AG20443 (cell line): ENCODE data around the gene RGS9BP.
A peak's percentile ranks its signal among the peaks of the same experiment; 100 is the strongest.
"Not testable (repeated sequence)": the region's sequence is repeated elsewhere in the genome, so short reads cannot be mapped to it uniquely, and the experiment has no call there.

ENCODE experiments used
- DNase-seq: peaks from one replicate; pipeline ENCODE4 v3.0.0; 2012; ENCODE audit warnings: low spot score, mixed read lengths

RGS9BP gene

GRCh38 chr19:32675720-32676185 lies at the start of gene RGS9BP:
TSS of gene RGS9BP (plus strand) at chr19:32675848. CDS start at chr19:32676264, 416 bp downstream.
- peak; percentile 93 for DNase-seq

GRCh38 chr19:32626969-32627368 lies 48.7 kb upstream of the RGS9BP start:
- no peak for DNase-seq

GRCh38 chr19:32627714-32628270 lies 47.9 kb upstream of the RGS9BP start:
- no peak for DNase-seq

GRCh38 chr19:32630338-32630737 lies 45.3 kb upstream of the RGS9BP start:
- no peak for DNase-seq

GRCh38 chr19:32631381-32631780 lies 44.3 kb upstream of the RGS9BP start:
- DNase-seq, result no peak

GRCh38 chr19:32637480-32637879 lies 38.2 kb upstream of the RGS9BP start:
- DNase-seq, result no peak

GRCh38 chr19:32638625-32639024 lies 37.0 kb upstream of the RGS9BP start:
- no peak for DNase-seq

GRCh38 chr19:32642771-32643170 lies 32.9 kb upstream of the RGS9BP start:
- no peak for DNase-seq

- no peak for DNase-seq
Observed at GRCh38 chr19:32646556-32646955, 29.1 kb upstream of the RGS9BP start.

- DNase-seq, result peak; percentile 5
Observed at GRCh38 chr19:32647361-32647760, 28.3 kb upstream of the RGS9BP start.

- DNase-seq, result no peak
Observed at GRCh38 chr19:32649751-32650150, 25.9 kb upstream of the RGS9BP start.

- DNase-seq, result no peak
Observed at GRCh38 chr19:32650671-32651070, 25.0 kb upstream of the RGS9BP start.

- DNase-seq, result no peak
Observed at GRCh38 chr19:32651729-32652140, 23.9 kb upstream of the RGS9BP start.

GRCh38 chr19:32652331-32652730 lies 23.3 kb upstream of the RGS9BP start:
- not testable (repeated sequence) for DNase-seq

GRCh38 chr19:32652894-32653598 lies 22.6 kb upstream of the RGS9BP start:
- DNase-seq, result peak; percentile 44

GRCh38 chr19:32653599-32653915 lies 22.1 kb upstream of the RGS9BP start:
- no peak for DNase-seq

- DNase-seq, result not testable (repeated sequence)
Observed at GRCh38 chr19:32656379-32656778, 19.3 kb upstream of the RGS9BP start.

GRCh38 chr19:32658075-32658474 lies 17.6 kb upstream of the RGS9BP start:
- DNase-seq, result no peak

GRCh38 chr19:32658527-32658926 lies 17.1 kb upstream of the RGS9BP start:
- DNase-seq, result no peak

GRCh38 chr19:32661318-32661717 lies 14.3 kb upstream of the RGS9BP start:
- DNase-seq, result no peak

- DNase-seq, result no peak
Observed at GRCh38 chr19:32662186-32662585, 13.5 kb upstream of the RGS9BP start.

GRCh38 chr19:32666084-32666483 lies 9.6 kb upstream of the RGS9BP start:
- no peak for DNase-seq

GRCh38 chr19:32669310-32669709 lies 6.3 kb upstream of the RGS9BP start:
- no peak for DNase-seq
